PFSK-1 (cell line): ENCODE measurements around the gene PAK1.

Source experiments
- FOXP2 ChIP-seq: optimal IDR thresholded peaks from 2 replicates; pipeline ENCODE3; 2011; ENCODE audit warnings: borderline replicate concordance, control low read depth, inconsistent platforms; ENCODE audit not compliant: insufficient read depth; ENCODE audit errors: extremely low read length, extremely low read depth
- POLR2AphosphoS5 ChIP-seq: IDR thresholded peaks from 2 replicates; pipeline ENCODE4 v1.6.1; 2012; ENCODE audit warnings: low read depth, mild to moderate bottlenecking, control low read depth, low read length, moderate library complexity
- REST ChIP-seq, 2 experiments: IDR thresholded peaks; 2 replicates each; pipeline versions ENCODE4 v1.6.1 to v1.8.0; 2011 to 2012; ENCODE audit warnings: low read depth in 2 of 2, low read length in 2 of 2, control low read depth in 1 of 2, inconsistent platforms in 1 of 2, mild to moderate bottlenecking in 1 of 2, moderate library complexity in 1 of 2; ENCODE audit not compliant: insufficient read depth in 1 of 2
- SIN3A ChIP-seq: IDR thresholded peaks from 2 replicates; pipeline ENCODE4 v1.6.1; 2012; ENCODE audit warnings: mild to moderate bottlenecking, low read length, moderate library complexity, borderline replicate concordance; ENCODE audit not compliant: insufficient read depth
- TAF1 ChIP-seq: IDR thresholded peaks from 2 replicates; pipeline ENCODE4 v1.6.1; 2012; ENCODE audit warnings: low read length, control low read depth, borderline replicate concordance; ENCODE audit not compliant: insufficient read depth

PAK1 gene

GRCh38 chr11:77332259-77332658 is 141.6 kb downstream of the PAK1 start:
- TF ChIP-seq TAF1: no peak
- no peak for TF ChIP-seq SIN3A
- no peak for TF ChIP-seq FOXP2
- TF ChIP-seq POLR2AphosphoS5: no peak
- no peak for TF ChIP-seq REST (IDR thresholded peaks at IDR 0.05; ENCODE audit: insufficient read depth in 1 of 2, low read depth in 2 of 2, low read length in 2 of 2)

- TF ChIP-seq TAF1 (no peak), SIN3A (no peak), REST (IDR thresholded peaks at IDR 0.05; ENCODE audit: insufficient read depth in 1 of 2, low read depth in 2 of 2, low read length in 2 of 2) (no peak), POLR2AphosphoS5 (no peak), FOXP2 (no peak)
Measured at GRCh38 chr11:77325159-77325558, 148.7 kb downstream of the PAK1 start.

GRCh38 chr11:77324508-77324907 is 149.4 kb downstream of the PAK1 start:
- no peak for TF ChIP-seq POLR2AphosphoS5
- TF ChIP-seq FOXP2: no peak
- TF ChIP-seq SIN3A: no peak
- no peak for TF ChIP-seq REST (IDR thresholded peaks at IDR 0.05; ENCODE audit: insufficient read depth in 1 of 2, low read depth in 2 of 2, low read length in 2 of 2)
- no peak for TF ChIP-seq TAF1

GRCh38 chr11:77322926-77323590 is 150.8 kb downstream of the PAK1 start:
- TF ChIP-seq REST (IDR thresholded peaks at IDR 0.05; ENCODE audit: insufficient read depth in 1 of 2, low read depth in 2 of 2, low read length in 2 of 2) (no peak), SIN3A (no peak), TAF1 (no peak), FOXP2 (no peak), POLR2AphosphoS5 (no peak)

GRCh38 chr11:77322506-77322905 is 151.4 kb downstream of the PAK1 start:
- no peak for TF ChIP-seq REST (IDR thresholded peaks at IDR 0.05; ENCODE audit: insufficient read depth in 1 of 2, low read depth in 2 of 2, low read length in 2 of 2)
